ENCODE results near the gene ZNF425. TPM values are rescaled to one million over a fixed set of nuclear protein-coding genes. Genes with fewer than 3 reads are reported as not detected.

Gene ZNF425
- total RNA-seq, 2 experiments from 2014 or later = 1.4 to 1.6 TPM

DNA sequence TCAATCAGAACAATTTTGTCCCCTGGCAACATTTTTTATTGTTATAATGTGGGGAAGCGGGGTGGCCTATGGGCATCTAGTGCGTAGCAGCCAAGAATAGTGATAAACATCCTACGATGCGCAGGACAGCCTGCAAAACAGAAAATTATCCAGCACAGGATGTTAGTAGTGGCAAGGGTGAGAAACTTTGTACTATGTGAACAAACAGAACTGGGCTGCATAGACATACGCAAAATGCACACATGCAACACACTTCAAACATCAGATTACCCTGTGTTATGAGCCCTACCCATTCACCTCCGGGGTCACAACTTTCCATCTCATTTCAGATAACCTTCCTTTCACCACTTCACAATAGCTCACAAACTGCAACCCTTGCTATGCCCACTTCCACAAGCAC lies 38.7 kb downstream of the ZNF425 start:
- peaks cover 16% of the 10 kb centered on the region for H3K4me1 ChIP-seq (ENCODE audit: insufficient read depth, low read length, poor library complexity, severe bottlenecking)
- TF ChIP-seq, protein P1, sequence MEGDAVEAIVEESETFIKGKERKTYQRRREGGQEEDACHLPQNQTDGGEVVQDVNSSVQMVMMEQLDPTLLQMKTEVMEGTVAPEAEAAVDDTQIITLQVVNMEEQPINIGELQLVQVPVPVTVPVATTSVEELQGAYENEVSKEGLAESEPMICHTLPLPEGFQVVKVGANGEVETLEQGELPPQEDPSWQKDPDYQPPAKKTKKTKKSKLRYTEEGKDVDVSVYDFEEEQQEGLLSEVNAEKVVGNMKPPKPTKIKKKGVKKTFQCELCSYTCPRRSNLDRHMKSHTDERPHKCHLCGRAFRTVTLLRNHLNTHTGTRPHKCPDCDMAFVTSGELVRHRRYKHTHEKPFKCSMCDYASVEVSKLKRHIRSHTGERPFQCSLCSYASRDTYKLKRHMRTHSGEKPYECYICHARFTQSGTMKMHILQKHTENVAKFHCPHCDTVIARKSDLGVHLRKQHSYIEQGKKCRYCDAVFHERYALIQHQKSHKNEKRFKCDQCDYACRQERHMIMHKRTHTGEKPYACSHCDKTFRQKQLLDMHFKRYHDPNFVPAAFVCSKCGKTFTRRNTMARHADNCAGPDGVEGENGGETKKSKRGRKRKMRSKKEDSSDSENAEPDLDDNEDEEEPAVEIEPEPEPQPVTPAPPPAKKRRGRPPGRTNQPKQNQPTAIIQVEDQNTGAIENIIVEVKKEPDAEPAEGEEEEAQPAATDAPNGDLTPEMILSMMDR (conservative IDR thresholded peaks at IDR 0.05; ENCODE audit: low read length) = no peak
- TF ChIP-seq EZH2phosphoT487 (IDR thresholded peaks at IDR 0.05; ENCODE audit: borderline replicate concordance, low read depth, low read length) = no peak
- DNase-seq (ENCODE audit: low spot score) = no peak
- H4K20me1 ChIP-seq (ENCODE audit: insufficient read depth, low read length) = no peaks in the 10 kb centered on the region
- H3K9me3 ChIP-seq (ENCODE audit: low read length) = peaks cover 4% of the 10 kb centered on the region; the same call in 1 of the 2 replicates
- H3K9me2 ChIP-seq (ENCODE audit: insufficient read depth, low read length) = no peaks in the 10 kb centered on the region
- intact Hi-C loops (cut with micrococcal nuclease; ENCODE audit: unreplicated experiment) = no loop called here
- CTCF ChIA-PET (ENCODE audit: unreplicated experiment) = no interaction called here
- POLR2A ChIA-PET = interaction anchor here (0.6 to 0.7 kb wide), 2 partner anchors 11 to 223 kb away, joined by 3 to 5 read pairs; no protein-coding TSS in a partner anchor
- H3K4me3 ChIP-seq (ENCODE audit: low read depth, low read length, poor library complexity, severe bottlenecking) = no peak overlapping the region
- H3K27ac ChIP-seq (ENCODE audit: low read depth, low read length, poor library complexity, severe bottlenecking) = no peak overlapping the region
- H2AFZ ChIP-seq (ENCODE audit: low read length) = no peak overlapping the region
- peaks cover 44% of the 10 kb centered on the region for H3K36me3 ChIP-seq (ENCODE audit: insufficient read depth, low read length)
- no TSS peak for BruUV-seq (replicated peaks)
- peaks cover 10% of the 10 kb centered on the region; the same call in 1 of the 2 replicates for H3K79me2 ChIP-seq (ENCODE audit: insufficient read depth, low read depth, low read length)
- no peak overlapping the region for H3K4me2 ChIP-seq (ENCODE audit: low read length)

DNA sequence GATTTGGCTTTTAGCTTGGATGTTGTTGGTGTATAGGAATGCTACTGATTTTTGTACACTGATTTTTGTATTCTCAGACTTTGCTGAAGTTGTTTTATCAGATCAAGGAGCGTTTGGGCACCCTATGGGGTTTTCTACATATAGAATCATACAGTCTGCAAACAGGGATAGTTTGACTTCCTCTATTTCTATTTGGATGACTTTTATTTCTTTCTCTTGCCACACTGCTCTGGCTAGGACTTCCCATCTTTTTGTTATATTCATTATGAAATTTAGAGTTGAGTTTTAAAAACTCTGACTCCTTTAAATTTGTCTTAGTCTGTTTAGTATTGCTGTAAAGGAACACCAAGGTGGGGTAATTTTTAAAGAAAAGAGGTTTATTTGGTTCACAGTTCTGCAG lies 40.3 kb downstream of the ZNF425 start:
- POLR2A ChIA-PET = interaction anchor here (1.7 kb wide), 1 partner anchor 20 kb away, joined by 4 read pairs; no protein-coding TSS in a partner anchor
- H3K79me2 ChIP-seq (ENCODE audit: insufficient read depth, low read depth, low read length) = peaks cover 10% of the 10 kb centered on the region; the same call in 1 of the 2 replicates
- peaks cover 4% of the 10 kb centered on the region; the same call in 1 of the 2 replicates for H3K9me3 ChIP-seq (ENCODE audit: low read length)
- no peak overlapping the region for H2AFZ ChIP-seq (ENCODE audit: low read length)
- H3K4me1 ChIP-seq (ENCODE audit: insufficient read depth, low read length, poor library complexity, severe bottlenecking) = peaks cover 8% of the 10 kb centered on the region
- no peak overlapping the region for H3K4me2 ChIP-seq (ENCODE audit: low read length)
- CTCF ChIA-PET (ENCODE audit: unreplicated experiment) = no interaction called here
- no peak overlapping the region for H3K4me3 ChIP-seq (ENCODE audit: low read depth, low read length, poor library complexity, severe bottlenecking)
- BruUV-seq (replicated peaks) = no TSS peak
- H3K9me2 ChIP-seq (ENCODE audit: insufficient read depth, low read length) = no peaks in the 10 kb centered on the region
- no peaks in the 10 kb centered on the region for H4K20me1 ChIP-seq (ENCODE audit: insufficient read depth, low read length)
- no peak for TF ChIP-seq EZH2phosphoT487 (IDR thresholded peaks at IDR 0.05; ENCODE audit: borderline replicate concordance, low read depth, low read length)
- TF ChIP-seq, protein P1 (conservative IDR thresholded peaks at IDR 0.05; ENCODE audit: low read length) = no peak
- peaks cover 44% of the 10 kb centered on the region for H3K36me3 ChIP-seq (ENCODE audit: insufficient read depth, low read length)
- no peak overlapping the region for H3K27ac ChIP-seq (ENCODE audit: low read depth, low read length, poor library complexity, severe bottlenecking)
- DNase-seq (ENCODE audit: low spot score) = no peak
- intact Hi-C loops (cut with micrococcal nuclease; ENCODE audit: unreplicated experiment) = no loop called here

DNA sequence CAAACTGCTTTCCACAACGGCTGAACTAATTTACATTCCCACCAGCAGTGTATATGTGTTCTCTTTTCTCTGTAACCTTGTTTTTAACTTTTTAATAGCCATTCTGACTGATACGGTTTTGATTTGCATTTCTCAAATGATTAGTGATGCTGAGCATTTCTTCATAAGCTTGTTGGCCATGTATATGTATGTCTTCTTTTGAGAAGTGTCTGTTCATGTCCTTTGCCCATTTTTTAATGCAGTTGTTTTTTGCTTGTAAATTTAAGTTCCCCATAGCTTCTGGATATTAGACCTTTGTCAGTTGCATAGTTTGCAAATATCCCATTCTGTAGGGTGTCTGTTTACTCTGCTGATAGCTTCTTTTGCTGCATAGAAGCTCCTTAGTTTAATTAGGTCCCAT lies 41.7 kb downstream of the ZNF425 start:
- ChIA-PET POLR2A (interaction anchor here (0.7 to 1.7 kb wide), 3 partner anchors 12 to 48 kb away, joined by 4 to 5 read pairs (median 4); no protein-coding TSS in a partner anchor), CTCF (ENCODE audit: unreplicated experiment) (no interaction called here)
- Histone ChIP-seq H3K4me3 (ENCODE audit: low read depth, low read length, poor library complexity, severe bottlenecking) (no peak overlapping the region), H2AFZ (ENCODE audit: low read length) (no peak overlapping the region), H3K4me2 (ENCODE audit: low read length) (no peak overlapping the region), H3K79me2 (ENCODE audit: insufficient read depth, low read depth, low read length) (peaks cover 2% of the 10 kb centered on the region; the same call in 1 of the 2 replicates), H4K20me1 (ENCODE audit: insufficient read depth, low read length) (no peaks in the 10 kb centered on the region), H3K4me1 (ENCODE audit: insufficient read depth, low read length, poor library complexity, severe bottlenecking) (peaks cover 1% of the 10 kb centered on the region), H3K9me3 (ENCODE audit: low read length) (peaks cover 4% of the 10 kb centered on the region; the same call in 1 of the 2 replicates), H3K9me2 (ENCODE audit: insufficient read depth, low read length) (no peaks in the 10 kb centered on the region), H3K27ac (ENCODE audit: low read depth, low read length, poor library complexity, severe bottlenecking) (no peak overlapping the region), H3K36me3 (ENCODE audit: insufficient read depth, low read length) (peaks cover 44% of the 10 kb centered on the region)
- TF ChIP-seq, protein P1 (conservative IDR thresholded peaks at IDR 0.05; ENCODE audit: low read length) = no peak
- TF ChIP-seq EZH2phosphoT487 (IDR thresholded peaks at IDR 0.05; ENCODE audit: borderline replicate concordance, low read depth, low read length) = no peak
- BruUV-seq (replicated peaks) = no TSS peak
- DNase-seq (ENCODE audit: low spot score) = no peak
- intact Hi-C loops (cut with micrococcal nuclease; ENCODE audit: unreplicated experiment) = no loop called here
